A549 (cell line): ENCODE data around the gene TFF1. TPM values are rescaled to one million over a fixed set of nuclear protein-coding genes. Genes with fewer than 3 reads are reported as not detected.

Experiments
- ATAC-seq, 2 experiments: fragments of 200-7000 bp in 1 of 2; fragments of >200 bp in 1 of 2; cut with Nextera tagmentation in 1 of 2; cut with Tn5 transposase in 1 of 2; 3 replicates each; pipeline versions ENCODE4 v1.8.0 to v1.9.1; 2018 to 2020; ENCODE audit warnings: mild to moderate bottlenecking in 1 of 2, moderate library complexity in 1 of 2
- CTCF ChIA-PET: fragments of 300-600 bp; sonication (Branson Sonifier 250); formaldehyde crosslinking; extraction: SDS; loops from one replicate; lab custom pipeline; 2021; ENCODE audit warnings: antibody characterized with exemption, inconsistent platforms; lab: Yijun Ruan, JAX
- POLR2A ChIA-PET: fragments of 350-600 bp; formaldehyde crosslinking; extraction: SDS; loops from one replicate; lab custom pipeline; 2021; ENCODE audit warnings: antibody characterized with exemption, inconsistent platforms; lab: Yijun Ruan, JAX
- DNase-seq, 2 experiments: peaks; one replicate each; pipeline versions ENCODE4 v3.0.0 to v3.0.0-alpha.2; 2011 to 2016; ENCODE audit warnings: low read depth in 1 of 2, low spot score in 1 of 2
- FAIRE-seq: peaks from 2 replicates; lab custom pipeline; 2011; peaks lifted over from hg19 to GRCh38; lab: Jason Lieb, UNC
- H3K27ac ChIP-seq, 2 experiments: fragments of >200 bp; sonication (Bioruptor Twin); formaldehyde crosslinking; 3 replicates each; pipeline ENCODE4 v1.5.1; 2016 to 2017
- H3K4me1 ChIP-seq: fragments of >200 bp; sonication (Bioruptor Twin); formaldehyde crosslinking; 3 replicates; pipeline ENCODE4 v1.6.1; 2016
- H3K4me2 ChIP-seq: fragments of >200 bp; sonication (Bioruptor Twin); formaldehyde crosslinking; 3 replicates; pipeline ENCODE4 v1.6.1; 2016
- H3K4me3 ChIP-seq: fragments of >200 bp; sonication (Bioruptor Twin); formaldehyde crosslinking; 3 replicates; pipeline ENCODE4 v1.5.1; 2016
- H3K9me3 ChIP-seq: fragments of >200 bp; sonication (Bioruptor Twin); formaldehyde crosslinking; 3 replicates; pipeline ENCODE4 v1.6.1; 2016
- CEBPB ChIP-seq, 2 experiments: fragments of >200 bp in 1 of 2; sonication (Bioruptor Twin) in 1 of 2; formaldehyde crosslinking in 1 of 2; IDR thresholded peaks; 2 replicates each; pipeline ENCODE4 v1.6.1; 2012 to 2016
- FOSL2 ChIP-seq, 2 experiments: fragments of 450-650 bp in 1 of 2; fragments of >200 bp in 1 of 2; sonication (Bioruptor Twin) in 1 of 2; formaldehyde crosslinking; IDR thresholded peaks; 2 replicates each; pipeline versions ENCODE4 v1.5.0 to v1.6.1; 2016 to 2020; ENCODE audit warnings: mild to moderate bottlenecking in 1 of 2, moderate library complexity in 1 of 2
- FOXS1 ChIP-seq: fragments of 250-450 bp; sonication (Bioruptor Pico); IDR thresholded peaks from 2 replicates; pipeline ENCODE4 v1.5.0; 2020; ENCODE audit warnings: mild to moderate bottlenecking, moderate library complexity
- GATA3 ChIP-seq: IDR thresholded peaks from 2 replicates; pipeline ENCODE4 v1.6.1; 2012; ENCODE audit warnings: borderline replicate concordance
- JUN ChIP-seq, 2 experiments: fragments of >200 bp; sonication (Bioruptor Twin); formaldehyde crosslinking; IDR thresholded peaks; 2 replicates in 1 of 2; 3 replicates in 1 of 2; pipeline ENCODE4 v1.6.1; 2016 to 2017
- MYC ChIP-seq: IDR thresholded peaks from 2 replicates; pipeline ENCODE4 v1.6.1; 2012; ENCODE audit warnings: mild to moderate bottlenecking, inconsistent platforms, low read length, improper control_type of control experiment, borderline replicate concordance
- NFE2L2 ChIP-seq: fragments of 150-350 bp; conservative IDR thresholded peaks from 2 replicates; pipeline ENCODE4 v1.6.1; 2014; ENCODE audit warnings: low read length
- PHF8 ChIP-seq: fragments of 200-600 bp; sonication (generic); IDR thresholded peaks from 2 replicates; pipeline ENCODE4 v1.6.1; 2016; ENCODE audit warnings: low read depth, mild to moderate bottlenecking, antibody characterized with exemption, moderate library complexity, borderline replicate concordance
- RNF2 ChIP-seq: fragments of 200-600 bp; sonication (generic); IDR thresholded peaks from 2 replicates; pipeline ENCODE4 v1.6.1; 2016; ENCODE audit warnings: low read depth, mild to moderate bottlenecking, antibody characterized with exemption, moderate library complexity, borderline replicate concordance
- TP53 ChIP-seq: fragments of 250-450 bp; sonication (Bioruptor Pico); IDR thresholded peaks from 2 replicates; pipeline ENCODE4 v1.5.0; 2021; ENCODE audit warnings: mild to moderate bottlenecking, moderate library complexity
- ZSCAN20 ChIP-seq: fragments of 250-450 bp; sonication (Bioruptor Pico); IDR thresholded peaks from 2 replicates; pipeline ENCODE4 v1.8.0; 2022; ENCODE audit warnings: mild to moderate bottlenecking, moderate library complexity
- WGBS: methylation state at CpG from one replicate; pipeline ENCODE4 v1.1.6; 2017; ENCODE audit errors: missing lambda C conversion rate; 5-methylcytosine and 5-hydroxymethylcytosine counted together
- polyA plus RNA-seq, 4 experiments: library from polyadenylated mRNA; depleted of rRNA in 3 of 4; stranded (reverse); fragments of >200 nt; fragmentation: RNase III in 1 of 4; extraction: RNeasy Plus Mini Kit Qiagen cat#74134 plus additional on column Dnase treatment in 1 of 4; gene quantifications; 2 replicates in 3 of 4; 3 replicates in 1 of 4; pipeline ENCODE4 v1.2.3, GENCODE V29; 2011 to 2017
- TF ChIP-seq, protein P1 (sequence below): IDR thresholded peaks from 2 replicates; pipeline ENCODE4 v1.6.1; 2012
- TF ChIP-seq, protein P2 (sequence below): IDR thresholded peaks from 2 replicates; pipeline ENCODE4 v1.6.1; 2012; ENCODE audit warnings: low read depth, borderline replicate concordance
- TF ChIP-seq, protein P3 (sequence below): fragments of 200-600 bp; sonication (generic); IDR thresholded peaks from 2 replicates; pipeline ENCODE4 v1.6.1; 2016; ENCODE audit warnings: antibody characterized with exemption, mild to moderate bottlenecking, moderate library complexity

The TFF1 gene
- polyA plus RNA-seq, 2 of the 4 experiments (the other 2 are of a cell fraction): 1.0 to 5.8 TPM

DNA sequence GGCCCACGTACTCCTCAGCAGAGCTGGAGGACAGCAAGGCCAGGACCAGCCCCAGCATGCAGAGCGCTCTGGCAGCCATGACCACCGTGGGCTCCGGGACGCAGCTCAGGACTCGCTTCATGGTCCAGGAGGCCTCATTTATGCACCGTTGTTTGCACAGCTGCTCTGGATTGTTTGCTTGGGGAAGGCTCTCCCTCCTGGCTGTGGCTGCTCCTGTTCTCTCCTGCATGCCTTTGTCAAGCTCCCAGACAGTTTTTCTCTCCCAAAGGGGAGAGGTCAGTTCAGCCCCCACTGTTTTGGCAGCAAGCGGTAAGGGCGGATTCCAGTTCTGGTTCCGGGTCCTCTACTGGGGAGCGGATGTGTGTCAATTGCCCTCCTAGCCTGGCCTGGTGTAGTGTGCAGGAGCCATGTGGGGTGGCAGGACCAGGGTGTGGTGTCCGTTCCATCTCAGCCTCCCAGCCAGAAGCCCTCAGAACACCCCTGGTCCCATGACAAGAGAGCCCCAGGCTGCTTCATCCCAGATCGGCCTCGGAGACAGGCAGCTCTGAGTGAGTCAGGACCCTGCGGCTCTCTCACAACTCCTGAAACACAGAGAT, 50.9 kb downstream of the TFF1 start, which contains the start of gene TFF3:
Gene TFF3, minus strand, starts transcription at position 114 of the 596 bp plus-strand sequence. Its CDS starts 35 bp downstream, at position 79.
- DNase-seq (peak in 1 of 2 experiments; percentile 6), ATAC-seq (no peak), FAIRE-seq (no peak)
- ChIA-PET POLR2A (no interaction called here), CTCF (interaction anchor here (1.1 kb wide), 1 partner anchor 133 kb away, joined by 3 read pairs; no protein-coding TSS in a partner anchor)
- H3K4me2 ChIP-seq: no peak within 1 kb of the TSS
- no peaks in the 10 kb centered on the region for H3K9me3 ChIP-seq
- H3K4me3 ChIP-seq: no peak within 1 kb of the TSS
- 36% methylated on average over 12 of the region's 15 CpGs for WGBS
- no peak within 1 kb of the TSS for H3K27ac ChIP-seq
- no peaks in the 10 kb centered on the region for H3K4me1 ChIP-seq
- TF ChIP-seq JUN (IDR thresholded peaks at IDR 0.05) (no peak), PHF8 (no peak), GATA3 (no peak), FOXS1 (CRISPR knock-in tag) (no peak), TP53 (CRISPR knock-in tag) (no peak), CEBPB (IDR thresholded peaks at IDR 0.05) (no peak), RNF2 (no peak), ZSCAN20 (CRISPR knock-in tag) (no peak)
- TF ChIP-seq, protein P1, sequence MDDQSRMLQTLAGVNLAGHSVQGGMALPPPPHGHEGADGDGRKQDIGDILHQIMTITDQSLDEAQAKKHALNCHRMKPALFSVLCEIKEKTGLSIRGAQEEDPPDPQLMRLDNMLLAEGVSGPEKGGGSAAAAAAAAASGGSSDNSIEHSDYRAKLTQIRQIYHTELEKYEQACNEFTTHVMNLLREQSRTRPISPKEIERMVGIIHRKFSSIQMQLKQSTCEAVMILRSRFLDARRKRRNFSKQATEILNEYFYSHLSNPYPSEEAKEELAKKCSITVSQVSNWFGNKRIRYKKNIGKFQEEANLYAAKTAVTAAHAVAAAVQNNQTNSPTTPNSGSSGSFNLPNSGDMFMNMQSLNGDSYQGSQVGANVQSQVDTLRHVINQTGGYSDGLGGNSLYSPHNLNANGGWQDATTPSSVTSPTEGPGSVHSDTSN: no peak
- TF ChIP-seq, protein P2, sequence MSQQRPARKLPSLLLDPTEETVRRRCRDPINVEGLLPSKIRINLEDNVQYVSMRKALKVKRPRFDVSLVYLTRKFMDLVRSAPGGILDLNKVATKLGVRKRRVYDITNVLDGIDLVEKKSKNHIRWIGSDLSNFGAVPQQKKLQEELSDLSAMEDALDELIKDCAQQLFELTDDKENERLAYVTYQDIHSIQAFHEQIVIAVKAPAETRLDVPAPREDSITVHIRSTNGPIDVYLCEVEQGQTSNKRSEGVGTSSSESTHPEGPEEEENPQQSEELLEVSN: no peak
- TF ChIP-seq, protein P3, sequence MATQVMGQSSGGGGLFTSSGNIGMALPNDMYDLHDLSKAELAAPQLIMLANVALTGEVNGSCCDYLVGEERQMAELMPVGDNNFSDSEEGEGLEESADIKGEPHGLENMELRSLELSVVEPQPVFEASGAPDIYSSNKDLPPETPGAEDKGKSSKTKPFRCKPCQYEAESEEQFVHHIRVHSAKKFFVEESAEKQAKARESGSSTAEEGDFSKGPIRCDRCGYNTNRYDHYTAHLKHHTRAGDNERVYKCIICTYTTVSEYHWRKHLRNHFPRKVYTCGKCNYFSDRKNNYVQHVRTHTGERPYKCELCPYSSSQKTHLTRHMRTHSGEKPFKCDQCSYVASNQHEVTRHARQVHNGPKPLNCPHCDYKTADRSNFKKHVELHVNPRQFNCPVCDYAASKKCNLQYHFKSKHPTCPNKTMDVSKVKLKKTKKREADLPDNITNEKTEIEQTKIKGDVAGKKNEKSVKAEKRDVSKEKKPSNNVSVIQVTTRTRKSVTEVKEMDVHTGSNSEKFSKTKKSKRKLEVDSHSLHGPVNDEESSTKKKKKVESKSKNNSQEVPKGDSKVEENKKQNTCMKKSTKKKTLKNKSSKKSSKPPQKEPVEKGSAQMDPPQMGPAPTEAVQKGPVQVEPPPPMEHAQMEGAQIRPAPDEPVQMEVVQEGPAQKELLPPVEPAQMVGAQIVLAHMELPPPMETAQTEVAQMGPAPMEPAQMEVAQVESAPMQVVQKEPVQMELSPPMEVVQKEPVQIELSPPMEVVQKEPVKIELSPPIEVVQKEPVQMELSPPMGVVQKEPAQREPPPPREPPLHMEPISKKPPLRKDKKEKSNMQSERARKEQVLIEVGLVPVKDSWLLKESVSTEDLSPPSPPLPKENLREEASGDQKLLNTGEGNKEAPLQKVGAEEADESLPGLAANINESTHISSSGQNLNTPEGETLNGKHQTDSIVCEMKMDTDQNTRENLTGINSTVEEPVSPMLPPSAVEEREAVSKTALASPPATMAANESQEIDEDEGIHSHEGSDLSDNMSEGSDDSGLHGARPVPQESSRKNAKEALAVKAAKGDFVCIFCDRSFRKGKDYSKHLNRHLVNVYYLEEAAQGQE: no peak

DNA sequence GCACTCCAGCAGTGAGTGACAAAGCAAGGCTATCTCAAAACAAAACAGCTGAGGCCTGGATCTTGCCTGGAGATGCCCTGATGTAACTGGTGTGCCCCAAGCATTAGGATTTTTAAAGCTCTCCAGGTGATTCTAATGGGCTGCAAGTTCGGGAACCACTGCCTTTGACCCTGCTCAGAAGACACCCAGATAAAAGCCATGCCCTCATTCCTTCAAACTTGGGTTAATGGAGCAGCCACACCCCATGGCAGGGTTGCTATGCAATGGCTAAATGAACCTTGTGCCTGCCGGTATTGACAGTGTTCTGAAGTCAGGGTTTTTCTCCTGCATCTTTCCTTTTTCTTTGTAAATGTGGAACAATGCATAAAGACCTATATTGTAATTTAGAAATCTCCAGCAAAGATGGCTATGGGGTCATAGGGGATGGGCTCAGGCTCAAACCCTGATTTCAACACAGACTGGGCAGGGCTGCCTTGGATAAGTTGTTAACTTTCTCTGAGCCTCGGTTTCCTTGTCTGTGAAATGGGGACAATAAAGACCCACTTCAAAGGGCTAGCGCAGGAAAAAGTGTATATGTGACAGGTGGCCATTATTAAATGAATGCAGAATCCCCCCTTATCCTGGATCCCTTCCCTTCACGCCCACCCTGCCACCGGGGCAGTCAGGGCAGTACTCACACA, 51.6 kb downstream of the TFF1 start:
- H3K27ac ChIP-seq: no peak overlapping the region
- ATAC-seq (no peak), FAIRE-seq (no peak), DNase-seq (no peak)
- CTCF ChIA-PET: interaction anchor here (0.7 to 1.0 kb wide), 2 partner anchors 135 to 169 kb away, joined by 3 read pairs; no protein-coding TSS in a partner anchor
- H3K9me3 ChIP-seq: no peaks in the 10 kb centered on the region
- 71% methylated on average over 5 of the region's 6 CpGs for WGBS
- POLR2A ChIA-PET: no interaction called here
- no peak for TF ChIP-seq MYC
- TF ChIP-seq FOSL2 (IDR thresholded peaks at IDR 0.05): no peak
- TF ChIP-seq FOSL2 (CRISPR knock-in tag; IDR thresholded peaks at IDR 0.05): no peak
- no peaks in the 10 kb centered on the region for H3K4me1 ChIP-seq
- H3K4me2 ChIP-seq: no peak overlapping the region
- no peak overlapping the region for H3K4me3 ChIP-seq

DNA sequence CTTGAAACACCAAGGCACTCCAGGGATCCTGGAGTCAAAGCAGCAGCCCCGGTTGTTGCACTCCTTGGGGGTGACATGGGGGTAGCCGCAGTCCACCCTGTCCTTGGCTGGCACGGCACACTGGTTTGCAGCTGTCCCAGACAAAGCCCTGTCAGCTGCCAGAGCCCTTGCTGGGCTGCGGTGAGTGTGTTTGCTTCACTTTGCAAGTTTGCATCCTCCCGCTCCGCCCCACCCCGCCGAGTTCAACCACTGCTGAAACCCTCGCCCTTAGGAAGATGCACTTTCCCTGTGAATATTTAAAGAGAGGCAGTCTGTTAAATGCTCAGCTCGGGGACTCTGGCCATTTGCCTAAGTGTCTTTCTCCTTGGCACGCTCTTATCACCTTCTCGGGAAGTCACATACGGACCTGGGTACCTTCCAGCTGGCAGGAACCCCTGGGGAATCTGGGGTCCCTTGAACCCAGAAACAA, 52.8 kb downstream of the TFF1 start:
- no peak for FAIRE-seq
- ChIA-PET POLR2A (no interaction called here), CTCF (no interaction called here)
- no peak for TF ChIP-seq NFE2L2
- 63% methylated on average over 10 of the region's 13 CpGs for WGBS
- Histone ChIP-seq H3K4me1 (no peaks in the 10 kb centered on the region), H3K4me3 (no peak overlapping the region), H3K27ac (no peak overlapping the region), H3K9me3 (no peaks in the 10 kb centered on the region), H3K4me2 (no peak overlapping the region)
- ATAC-seq: no peak
- DNase-seq: no peak
